HepG2 (cell line): ENCODE measurements around the gene TUBGCP3. TPM values are rescaled to one million over a fixed set of nuclear protein-coding genes. Genes with fewer than 3 reads are reported as not detected.

Source experiments
- ATAC-seq: fragments of 200-7000 bp; cut with Tn5 transposase; 3 replicates; pipeline ENCODE4 v1.9.1; 2020; ENCODE audit warnings: mild to moderate bottlenecking, moderate library complexity
- BruUV-seq: library from RNA; stranded (reverse); fragments of 400-500 nt; replicated peaks from 2 replicates; lab custom pipeline; 2021; lab: Mats Ljungman, UMichigan
- CTCF ChIA-PET: fragments of 300-600 bp; formaldehyde crosslinking; extraction: SDS; loops from one replicate; lab custom pipeline; 2021; ENCODE audit warnings: low total read pairs, inconsistent platforms, low intra/inter-chr PET ratio; lab: Yijun Ruan, JAX
- POLR2A ChIA-PET: fragments of 350-600 bp; sonication (Branson Sonifier 250); formaldehyde crosslinking; loops from one replicate; lab custom pipeline; 2020; ENCODE audit warnings: antibody characterized with exemption, inconsistent platforms; lab: Yijun Ruan, JAX
- DNase-seq: peaks from one replicate; pipeline ENCODE4 v3.0.0-alpha.2; 2015; ENCODE audit warnings: low spot score
- FAIRE-seq: peaks from 3 replicates; lab custom pipeline; 2011; peaks lifted over from hg19 to GRCh38; lab: Jason Lieb, UNC
- H2AFZ ChIP-seq: one replicate; pipeline ENCODE4 v1.6.1; 2011; ENCODE audit warnings: low read length, inconsistent platforms
- H3K27ac ChIP-seq: fragments of 300-600 bp; 3 replicates; pipeline ENCODE4 v1.8.0; 2011; ENCODE audit warnings: mixed run types, mild to moderate bottlenecking, mixed read lengths, low read length, inconsistent platforms; ENCODE audit not compliant: insufficient read depth; ENCODE audit errors: extremely low read length
- H3K27me3 ChIP-seq, 2 experiments: fragments of 200-600 bp in 1 of 2; 2 replicates in 1 of 2; 3 replicates in 1 of 2; pipeline versions ENCODE4 v1.6.0 to v1.8.0; 2011; ENCODE audit warnings: low read length in 2 of 2, mild to moderate bottlenecking in 2 of 2, moderate library complexity in 2 of 2, inconsistent platforms in 1 of 2; ENCODE audit not compliant: insufficient read depth in 2 of 2, control insufficient read depth in 1 of 2
- H3K36me3 ChIP-seq, 2 experiments: fragments of 200-600 bp in 1 of 2; replicated peaks in 1 of 2; 2 replicates in 1 of 2; 3 replicates in 1 of 2; pipeline versions ENCODE4 v1.5.1 to v1.8.0; 2011; ENCODE audit warnings: low read length in 2 of 2, inconsistent platforms in 1 of 2; ENCODE audit not compliant: insufficient read depth in 2 of 2, control insufficient read depth in 1 of 2
- H3K4me1 ChIP-seq: 2 replicates; pipeline ENCODE4 v1.5.1; 2012; ENCODE audit warnings: low read length, inconsistent platforms; ENCODE audit not compliant: insufficient read depth
- H3K4me2 ChIP-seq: 2 replicates; pipeline ENCODE4 v1.6.0; 2011; ENCODE audit warnings: low read depth, low read length, inconsistent platforms
- H3K4me3 ChIP-seq, 3 experiments: fragments of 200-600 bp in 1 of 3; sonication (generic), shearing (Covaris generic) in 1 of 3; replicated peaks in 1 of 3; 2 replicates each; pipeline ENCODE4 v1.5.1; 2011 to 2016; ENCODE audit warnings: low read length in 3 of 3, inconsistent platforms in 2 of 3, low read depth in 2 of 3, mild to moderate bottlenecking in 2 of 3, control low read depth in 1 of 3, mixed read lengths in 1 of 3; ENCODE audit not compliant: insufficient read depth in 1 of 3
- H3K79me2 ChIP-seq: one replicate; pipeline ENCODE4 v1.6.1; 2011; ENCODE audit warnings: low read length, inconsistent platforms; ENCODE audit not compliant: insufficient read depth
- H3K9ac ChIP-seq: 2 replicates; pipeline ENCODE4 v1.6.0; 2011; ENCODE audit warnings: mild to moderate bottlenecking, low read depth, low read length, inconsistent platforms; ENCODE audit not compliant: insufficient read depth
- H3K9me3 ChIP-seq: 2 replicates; pipeline ENCODE4 v1.5.1; 2012; ENCODE audit warnings: mild to moderate bottlenecking, low read length
- H4K20me1 ChIP-seq: 2 replicates; pipeline ENCODE4 v1.6.0; 2011; ENCODE audit warnings: inconsistent platforms, mild to moderate bottlenecking, low read length, moderate library complexity; ENCODE audit not compliant: insufficient read depth
- AKAP8 ChIP-seq: sonication (generic); formaldehyde crosslinking; IDR thresholded peaks from 2 replicates; pipeline ENCODE4 v1.5.1; 2020; ENCODE audit warnings: mild to moderate bottlenecking, missing genetic modification reagents
- ARHGAP35 ChIP-seq: sonication (generic); formaldehyde crosslinking; IDR thresholded peaks from 2 replicates; pipeline ENCODE4 v1.9.0; 2022; ENCODE audit warnings: mild to moderate bottlenecking, inconsistent platforms, moderate library complexity, missing genetic modification reagents, borderline replicate concordance
- KDM2A ChIP-seq: sonication (generic); formaldehyde crosslinking; IDR thresholded peaks from 2 replicates; pipeline ENCODE4 v1.4.0; 2020; ENCODE audit warnings: low read depth, missing genetic modification reagents, borderline replicate concordance
- KDM5B ChIP-seq: sonication (generic); formaldehyde crosslinking; IDR thresholded peaks from 2 replicates; pipeline ENCODE4 v1.4.0; 2020; ENCODE audit warnings: missing genetic modification reagents, mild to moderate bottlenecking, borderline replicate concordance
- MYC ChIP-seq: sonication (generic); formaldehyde crosslinking; IDR thresholded peaks from 2 replicates; pipeline ENCODE4 v1.9.0; 2021; ENCODE audit warnings: missing genetic modification reagents, borderline replicate concordance
- STAG1 ChIP-seq: sonication (generic); formaldehyde crosslinking; IDR thresholded peaks from 2 replicates; pipeline ENCODE4 v1.4.0; 2020; ENCODE audit warnings: missing genetic modification reagents
- TBX2 ChIP-seq: sonication (generic); formaldehyde crosslinking; IDR thresholded peaks from 2 replicates; pipeline ENCODE4 v1.5.0; 2020; ENCODE audit warnings: missing genetic modification reagents, mild to moderate bottlenecking, borderline replicate concordance
- ZNF138 ChIP-seq: sonication (generic); formaldehyde crosslinking; IDR thresholded peaks from 2 replicates; pipeline ENCODE4 v1.5.0; 2020; ENCODE audit warnings: mild to moderate bottlenecking, low read depth, missing genetic modification reagents
- ZNF547 ChIP-seq: sonication (generic); formaldehyde crosslinking; IDR thresholded peaks from 2 replicates; pipeline ENCODE4 v1.5.1; 2020; ENCODE audit warnings: mild to moderate bottlenecking, missing genetic modification reagents
- WGBS: methylation state at CpG from one replicate; pipeline ENCODE4 v1.1.6; 2017; ENCODE audit warnings: low lambda C conversion rate; 5-methylcytosine and 5-hydroxymethylcytosine counted together
- in situ Hi-C: cut with HindIII; loops from 2 replicates; pipeline ENCODE4 v1.10.0; 2017; ENCODE audit warnings: low pct_unique_long_range_greater_than_20kb; ENCODE audit not compliant: extremely low pct_ligation_motif_present
- intact Hi-C: fragments of 100-400 bp; cut with micrococcal nuclease; formaldehyde crosslinking; loops from one replicate; pipeline ENCODE4 v1.10.0; 2022; ENCODE audit not compliant: unreplicated experiment
- polyA plus RNA-seq, 8 experiments: library from polyadenylated mRNA; depleted of rRNA in 3 of 8; stranded (reverse) in 7 of 8; unstranded in 1 of 8; fragments of >200 nt; fragmentation: Illumina TruSeq in 4 of 8; extraction: Trizol in 4 of 8; gene quantifications; 2 replicates each; pipeline versions ENCODE4 v1.2.1 to v1.2.3, GENCODE V29; 2011 to 2016; ENCODE audit warnings: low read depth in 4 of 8, missing spikeins in 1 of 8, mixed read lengths in 1 of 8; ENCODE audit not compliant: insufficient read depth in 1 of 8
- total RNA-seq, 5 experiments: library from RNA; depleted of rRNA; stranded (reverse); fragments of >200 nt; fragmentation: Illumina TruSeq; extraction: Trizol; gene quantifications; 2 replicates each; pipeline ENCODE4 v1.2.3, GENCODE V29; 2016; ENCODE audit warnings: low read depth in 1 of 5
- TF ChIP-seq, protein P1 (sequence below): sonication (generic); formaldehyde crosslinking; IDR thresholded peaks from 2 replicates; pipeline ENCODE4 v1.8.0; 2022; ENCODE audit warnings: mild to moderate bottlenecking, missing genetic modification reagents, moderate library complexity
- TF ChIP-seq, protein P2 (sequence below): sonication (generic); formaldehyde crosslinking; IDR thresholded peaks from 2 replicates; pipeline ENCODE4 v1.4.0; 2020; ENCODE audit warnings: missing genetic modification reagents
- TF ChIP-seq, protein P3 (sequence below): sonication (generic); formaldehyde crosslinking; IDR thresholded peaks from 2 replicates; pipeline ENCODE4 v1.8.1; 2023; ENCODE audit warnings: missing genetic modification reagents, inconsistent platforms, borderline replicate concordance
- TF ChIP-seq, protein P4 (sequence below): sonication (generic); IDR thresholded peaks from 2 replicates; pipeline ENCODE4 v1.6.1; 2016; ENCODE audit warnings: low read depth, borderline replicate concordance

TUBGCP3 gene
- total and polyA plus RNA-seq, 2 of the 13 experiments (the other 11 are each of a cell fraction or from before 2014, with no cell fraction given): 12.6 to 15.5 TPM

DNA sequence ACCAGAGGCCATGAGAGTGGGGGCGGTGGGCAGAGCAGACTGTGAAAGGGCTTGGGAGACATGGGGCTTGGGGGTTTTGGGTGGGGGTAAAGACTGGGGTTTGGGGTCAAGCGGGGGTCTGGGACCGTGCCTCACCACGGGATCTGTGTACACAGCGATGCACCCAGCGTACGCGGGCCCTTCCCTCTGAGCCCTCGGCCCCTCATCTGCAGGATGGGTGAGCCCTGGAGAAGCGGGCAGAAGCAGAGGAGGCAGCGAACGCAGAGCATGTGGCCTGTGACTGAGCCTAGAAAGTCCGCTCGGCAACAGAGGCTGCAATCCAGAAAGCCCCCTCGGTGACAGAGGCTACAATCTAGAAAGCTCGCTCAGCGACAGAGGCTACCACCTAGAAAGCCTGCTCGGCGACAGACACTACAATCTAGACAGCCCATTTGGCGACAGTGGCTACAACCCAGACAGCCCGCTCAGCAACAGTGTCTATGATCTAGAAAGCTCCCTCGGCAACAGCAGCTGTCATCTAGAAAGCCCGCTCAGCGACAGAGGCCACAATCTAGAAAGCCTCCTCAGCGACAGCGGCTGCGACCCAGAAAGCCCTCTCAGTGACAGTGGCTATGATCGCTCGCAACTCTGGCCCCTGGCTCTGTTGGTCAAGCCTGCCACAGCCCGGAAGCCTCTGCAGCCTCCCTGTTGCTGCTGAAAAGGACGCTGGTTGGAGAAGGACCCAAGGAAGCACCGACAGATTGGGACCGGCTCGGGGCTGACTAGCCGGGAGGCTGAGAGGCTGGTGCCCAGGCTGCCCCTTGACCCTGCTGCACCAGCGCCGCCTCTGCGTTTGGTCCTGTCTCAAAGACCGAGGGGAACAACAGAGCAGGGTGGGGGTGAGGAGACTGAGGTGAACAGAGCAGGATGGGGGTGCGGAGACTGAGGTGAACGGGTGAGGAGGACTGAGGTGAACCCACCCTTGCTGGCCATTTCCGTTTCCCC, 143.2 kb downstream of the TUBGCP3 start (continued):
- TF ChIP-seq, protein P1, sequence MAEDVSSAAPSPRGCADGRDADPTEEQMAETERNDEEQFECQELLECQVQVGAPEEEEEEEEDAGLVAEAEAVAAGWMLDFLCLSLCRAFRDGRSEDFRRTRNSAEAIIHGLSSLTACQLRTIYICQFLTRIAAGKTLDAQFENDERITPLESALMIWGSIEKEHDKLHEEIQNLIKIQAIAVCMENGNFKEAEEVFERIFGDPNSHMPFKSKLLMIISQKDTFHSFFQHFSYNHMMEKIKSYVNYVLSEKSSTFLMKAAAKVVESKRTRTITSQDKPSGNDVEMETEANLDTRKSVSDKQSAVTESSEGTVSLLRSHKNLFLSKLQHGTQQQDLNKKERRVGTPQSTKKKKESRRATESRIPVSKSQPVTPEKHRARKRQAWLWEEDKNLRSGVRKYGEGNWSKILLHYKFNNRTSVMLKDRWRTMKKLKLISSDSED: no peak
- TF ChIP-seq, protein P2, sequence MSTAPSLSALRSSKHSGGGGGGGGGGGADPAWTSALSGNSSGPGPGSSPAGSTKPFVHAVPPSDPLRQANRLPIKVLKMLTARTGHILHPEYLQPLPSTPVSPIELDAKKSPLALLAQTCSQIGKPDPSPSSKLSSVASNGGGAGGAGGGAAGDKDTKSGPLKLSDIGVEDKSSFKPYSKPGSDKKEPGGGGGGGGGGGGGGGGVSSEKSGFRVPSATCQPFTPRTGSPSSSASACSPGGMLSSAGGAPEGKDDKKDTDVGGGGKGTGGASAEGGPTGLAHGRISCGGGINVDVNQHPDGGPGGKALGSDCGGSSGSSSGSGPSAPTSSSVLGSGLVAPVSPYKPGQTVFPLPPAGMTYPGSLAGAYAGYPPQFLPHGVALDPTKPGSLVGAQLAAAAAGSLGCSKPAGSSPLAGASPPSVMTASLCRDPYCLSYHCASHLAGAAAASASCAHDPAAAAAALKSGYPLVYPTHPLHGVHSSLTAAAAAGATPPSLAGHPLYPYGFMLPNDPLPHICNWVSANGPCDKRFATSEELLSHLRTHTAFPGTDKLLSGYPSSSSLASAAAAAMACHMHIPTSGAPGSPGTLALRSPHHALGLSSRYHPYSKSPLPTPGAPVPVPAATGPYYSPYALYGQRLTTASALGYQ (CRISPR knock-in tag): no peak
- TF ChIP-seq, protein P3, sequence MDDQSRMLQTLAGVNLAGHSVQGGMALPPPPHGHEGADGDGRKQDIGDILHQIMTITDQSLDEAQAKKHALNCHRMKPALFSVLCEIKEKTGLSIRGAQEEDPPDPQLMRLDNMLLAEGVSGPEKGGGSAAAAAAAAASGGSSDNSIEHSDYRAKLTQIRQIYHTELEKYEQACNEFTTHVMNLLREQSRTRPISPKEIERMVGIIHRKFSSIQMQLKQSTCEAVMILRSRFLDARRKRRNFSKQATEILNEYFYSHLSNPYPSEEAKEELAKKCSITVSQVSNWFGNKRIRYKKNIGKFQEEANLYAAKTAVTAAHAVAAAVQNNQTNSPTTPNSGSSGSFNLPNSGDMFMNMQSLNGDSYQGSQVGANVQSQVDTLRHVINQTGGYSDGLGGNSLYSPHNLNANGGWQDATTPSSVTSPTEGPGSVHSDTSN (CRISPR knock-in tag): no peak
- no peak for TF ChIP-seq ARHGAP35

- H3K9me3 ChIP-seq: no peaks in the 10 kb centered on the region
- FAIRE-seq (no peak), ATAC-seq (peak; percentile 92), DNase-seq (peak; percentile 44)
- H3K27ac ChIP-seq: no peak overlapping the region
- H3K27me3 ChIP-seq: peaks cover 10 to 82% of the 10 kb centered on the region in 2 experiments
- ChIA-PET POLR2A (no interaction called here), CTCF (interaction anchor here (1.1 to 3.5 kb wide), 2 partner anchors 939 to 969 kb away, joined by 4 to 32 read pairs; no protein-coding TSS in a partner anchor)
- no CpG with 5 or more reads among the region's 10 CpGs for WGBS
- no TSS peak for BruUV-seq
- no peak overlapping the region for H3K9ac ChIP-seq
- no peak overlapping the region for H3K4me3 ChIP-seq
- H2AFZ ChIP-seq: no peak overlapping the region
- no peak overlapping the region for H3K4me2 ChIP-seq
- no peaks in the 10 kb centered on the region for H3K36me3 ChIP-seq
- in situ Hi-C loops: loop anchor here (5.0 to 25.0 kb wide), 2 partner anchors 232 to 972 kb away; no protein-coding TSS in a partner anchor
- no peaks in the 10 kb centered on the region for H3K79me2 ChIP-seq
- no peaks in the 10 kb centered on the region for H4K20me1 ChIP-seq
- intact Hi-C loops: loop anchor here (2.0 kb wide), 1 partner anchor 163 kb away; no protein-coding TSS in a partner anchor
- H3K4me1 ChIP-seq: no peaks in the 10 kb centered on the region
- TF ChIP-seq STAG1 (CRISPR knock-in tag): peak; percentile 96
- TF ChIP-seq, protein P4, sequence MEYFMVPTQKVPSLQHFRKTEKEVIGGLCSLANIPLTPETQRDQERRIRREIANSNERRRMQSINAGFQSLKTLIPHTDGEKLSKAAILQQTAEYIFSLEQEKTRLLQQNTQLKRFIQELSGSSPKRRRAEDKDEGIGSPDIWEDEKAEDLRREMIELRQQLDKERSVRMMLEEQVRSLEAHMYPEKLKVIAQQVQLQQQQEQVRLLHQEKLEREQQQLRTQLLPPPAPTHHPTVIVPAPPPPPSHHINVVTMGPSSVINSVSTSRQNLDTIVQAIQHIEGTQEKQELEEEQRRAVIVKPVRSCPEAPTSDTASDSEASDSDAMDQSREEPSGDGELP: peak; percentile 42; the same call in 1 of the 2 replicates
- TF ChIP-seq KDM5B (CRISPR knock-in tag): peak; percentile 43; the same call in 1 of the 2 replicates
- TF ChIP-seq KDM2A (CRISPR knock-in tag): peak; percentile 56; the same call in 1 of the 2 replicates
- 0 out of 2 replicates have a peak, but pooled peaks have one; percentile 5 for TF ChIP-seq MYC (CRISPR knock-in tag)
- 0 out of 2 replicates have a peak, but pooled peaks have one; percentile 11 for TF ChIP-seq ZNF547 (CRISPR knock-in tag)
- no peak for TF ChIP-seq AKAP8 (CRISPR knock-in tag)
- peak; percentile 17; the same call in 1 of the 2 replicates for TF ChIP-seq TBX2 (CRISPR knock-in tag)
- no peak for TF ChIP-seq ZNF138
Measured at GRCh38 chr13:112443995-112444311, 144.0 kb downstream of the TUBGCP3 start.
